GM21619 (cell line): ENCODE data around the gene ANXA3.
"Not testable (repeated sequence)": the region's sequence is repeated elsewhere in the genome, so short reads cannot be mapped to it uniquely, and the experiment has no call there.

Experiments used
- ATAC-seq: cut with Tn5 transposase; IDR thresholded peaks from one replicate; pipeline ENCODE4 v1.9.1; 2021; ENCODE audit not compliant: unreplicated experiment

ANXA3 gene

DNA sequence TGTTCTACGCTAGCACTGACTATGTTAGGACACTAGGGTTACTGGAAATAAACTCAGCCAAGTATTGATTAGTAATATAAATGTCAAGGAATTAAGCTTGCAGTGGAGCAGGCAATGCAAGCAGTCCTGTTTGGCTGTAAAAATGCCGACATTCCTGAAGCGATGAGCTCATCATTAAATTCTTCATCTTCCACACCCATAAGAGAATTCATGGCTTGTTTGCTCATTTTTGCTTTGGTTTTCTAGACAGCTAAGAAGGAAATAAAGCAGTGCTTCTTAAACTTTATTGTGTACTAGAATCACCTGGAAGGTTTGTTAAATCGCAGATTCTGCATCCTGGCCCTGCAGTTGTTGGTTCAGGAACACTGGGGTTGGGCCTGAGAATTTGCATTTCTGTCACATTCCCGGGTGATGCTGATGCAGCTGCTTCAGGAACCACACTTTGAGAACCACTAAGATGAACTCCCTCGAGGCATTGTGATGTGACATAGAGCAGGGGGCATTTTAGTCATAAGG is 17.8 kb downstream of the ANXA3 start:
- ATAC-seq = no peak

DNA sequence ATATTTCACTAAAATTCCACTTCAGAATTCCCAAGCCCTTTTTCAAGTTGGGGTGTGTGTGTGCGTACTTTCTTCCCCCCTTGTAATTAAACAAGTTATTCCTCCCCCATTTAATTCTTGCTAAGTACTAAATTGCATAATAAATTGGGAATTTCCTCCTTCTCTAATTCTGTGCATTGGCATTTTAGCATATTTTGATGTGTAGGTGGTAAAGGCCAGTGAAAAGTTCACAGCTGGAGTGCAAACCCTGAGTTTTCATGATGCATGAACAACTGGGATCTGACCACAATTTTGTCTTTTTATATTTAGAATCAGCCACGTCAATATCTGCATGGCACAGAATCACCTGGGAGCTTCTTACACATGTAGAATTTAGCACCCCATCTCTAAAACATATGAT is 18.5 kb downstream of the ANXA3 start:
- no peak for ATAC-seq

DNA sequence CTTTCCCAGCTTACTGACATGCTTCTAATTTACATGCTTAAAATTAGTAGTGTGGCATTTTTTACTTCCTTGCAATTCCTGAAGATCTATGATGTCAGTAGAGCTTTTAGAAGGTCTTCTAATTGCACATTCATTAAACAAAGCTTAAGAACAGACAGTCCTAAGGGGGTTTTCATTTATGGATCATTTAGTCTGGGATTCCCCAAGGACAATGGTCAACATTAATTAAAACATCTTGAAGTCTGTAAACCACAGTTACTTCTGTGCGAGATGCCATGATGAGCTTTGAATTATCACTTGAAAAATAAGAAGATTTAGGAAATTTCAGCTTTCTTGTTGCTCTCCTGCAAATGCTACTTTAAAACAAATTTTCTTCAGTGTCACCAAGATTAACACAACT is 20.2 kb downstream of the ANXA3 start:
- ATAC-seq = no peak

DNA sequence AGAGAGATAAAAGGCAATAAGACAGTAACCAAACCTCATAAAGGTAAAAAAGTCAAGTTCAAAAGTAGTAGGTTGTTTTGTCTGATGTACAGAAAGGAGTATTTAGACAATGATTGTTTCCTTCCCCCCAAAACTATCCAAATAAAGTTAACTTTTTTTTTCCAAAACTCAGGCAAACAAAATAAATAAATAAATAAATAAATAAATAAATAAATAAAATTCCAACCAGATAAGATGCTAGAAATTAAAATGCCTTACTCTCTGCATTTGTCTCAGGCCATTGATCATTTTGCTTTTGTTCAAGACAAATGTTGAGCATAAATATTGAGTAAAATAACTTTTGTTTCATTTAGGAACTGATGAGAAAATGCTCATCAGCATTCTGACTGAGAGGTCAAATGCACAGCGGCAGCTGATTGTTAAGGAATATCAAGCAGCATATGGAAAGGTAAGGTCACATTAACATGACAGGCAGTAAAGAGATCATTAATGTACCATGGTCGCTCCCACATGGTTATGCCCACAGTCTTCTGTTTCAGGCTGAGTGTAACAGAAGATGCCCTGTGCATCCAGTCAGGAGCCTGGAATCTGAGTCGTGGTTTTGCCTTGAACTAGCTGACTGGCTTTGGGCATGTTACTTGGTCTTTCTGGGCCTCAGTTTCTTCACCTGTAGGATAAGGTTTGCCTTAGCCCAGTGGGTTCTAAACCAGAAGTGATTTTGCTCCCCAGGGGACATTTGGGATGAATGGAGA is 27.3 kb downstream of the ANXA3 start:
- ATAC-seq = no peak

DNA sequence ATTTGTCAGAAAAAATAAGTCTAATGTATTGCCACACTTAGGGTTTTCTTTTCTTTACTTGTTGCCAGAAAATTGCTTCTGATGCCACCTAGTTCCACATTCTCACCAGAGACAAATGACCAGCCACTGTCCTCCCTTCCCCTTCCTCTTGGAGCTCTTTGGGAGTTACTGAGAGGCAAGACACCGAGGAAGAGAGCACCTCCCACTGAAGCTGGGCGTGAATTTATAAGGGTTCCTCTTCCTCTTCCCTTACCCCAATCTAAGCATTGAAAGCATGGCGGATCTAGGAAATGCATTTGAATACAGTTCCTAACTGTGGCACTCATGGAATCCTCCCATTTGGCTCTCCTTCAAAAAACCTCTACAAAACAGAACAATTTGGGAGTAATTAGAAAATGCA is 30.0 kb downstream of the ANXA3 start:
- no peak for ATAC-seq

DNA sequence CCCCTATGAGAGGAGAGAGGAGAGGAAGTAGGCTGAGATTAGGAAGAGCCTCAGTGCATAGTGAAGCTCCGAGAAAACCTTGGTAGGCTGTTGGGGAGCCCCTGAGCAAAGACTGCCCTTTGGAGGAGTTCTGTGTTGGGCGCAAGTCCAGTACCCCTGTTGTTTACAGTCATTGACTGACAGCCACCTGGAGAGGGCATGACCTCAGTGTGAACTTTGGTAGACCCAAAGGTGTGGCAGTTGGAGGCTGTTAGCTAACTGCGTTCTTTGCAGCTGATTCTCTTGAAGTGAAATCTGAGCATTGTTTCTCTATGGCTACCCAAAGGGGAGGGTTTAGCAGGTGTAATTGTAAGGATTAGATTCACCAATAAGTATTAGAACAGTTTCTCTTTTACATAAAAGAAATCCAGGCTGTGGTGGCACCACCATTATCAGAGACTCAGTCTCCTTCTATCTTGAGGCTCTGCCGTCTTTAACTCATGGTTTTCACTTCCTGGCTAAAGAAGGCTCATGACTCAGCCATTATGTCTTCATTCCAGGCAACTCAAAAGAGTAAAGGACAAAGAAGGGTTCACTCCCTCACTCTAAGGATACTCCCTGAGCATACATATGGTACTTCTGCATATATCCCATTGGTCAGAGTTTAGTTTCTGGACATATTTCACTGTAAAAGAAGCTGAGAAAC is 33.4 kb downstream of the ANXA3 start:
- no peak for ATAC-seq

DNA sequence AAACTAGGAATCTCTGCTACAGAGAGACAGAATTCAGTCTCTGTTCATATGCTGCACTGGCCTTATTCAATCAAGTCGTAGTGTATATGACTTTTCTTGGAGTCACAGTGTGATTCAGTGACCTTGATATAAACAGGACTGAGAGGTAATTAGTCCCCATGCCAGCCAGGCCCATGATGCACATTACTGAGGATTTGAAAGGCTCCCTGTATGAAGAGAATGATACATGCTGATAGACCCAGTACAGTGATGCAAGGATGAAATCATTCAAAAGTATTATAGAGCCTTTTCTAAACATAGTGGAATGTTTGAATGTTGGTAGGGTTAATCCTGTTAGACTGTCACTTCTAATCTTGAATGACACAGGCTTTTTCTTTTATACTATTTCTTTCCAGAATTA is 34.1 kb downstream of the ANXA3 start:
- ATAC-seq = no peak

DNA sequence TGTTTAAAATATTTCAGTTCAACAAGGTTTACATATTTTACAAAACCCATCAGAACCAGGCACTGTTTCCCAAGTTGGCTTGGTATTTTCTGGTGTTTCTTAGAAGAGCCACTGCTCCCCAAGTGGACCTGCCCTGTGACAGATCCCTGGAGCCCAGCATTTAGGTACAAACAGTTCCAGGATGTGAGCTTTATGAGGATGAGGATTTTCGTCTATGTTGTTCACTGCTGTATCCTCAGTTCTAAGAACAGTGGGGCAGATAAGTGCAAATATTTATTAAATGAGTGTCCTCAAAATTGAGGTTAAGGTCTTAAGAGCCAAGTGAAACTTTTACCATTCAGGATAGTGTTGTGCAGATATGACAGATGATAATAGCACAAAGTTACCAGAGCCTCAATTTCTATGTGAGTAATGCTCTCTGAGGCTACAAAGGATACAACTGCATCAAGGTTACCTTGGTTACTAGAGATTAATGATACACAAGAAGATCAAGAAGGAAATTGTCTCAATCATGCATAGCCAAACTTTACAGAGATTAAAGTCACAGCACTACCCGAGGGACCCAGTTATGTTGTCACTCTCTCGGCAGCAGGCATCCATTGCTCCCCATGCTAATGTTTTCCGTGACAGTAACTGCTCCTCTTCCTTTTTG is 37.5 kb downstream of the ANXA3 start:
- no peak for ATAC-seq

DNA sequence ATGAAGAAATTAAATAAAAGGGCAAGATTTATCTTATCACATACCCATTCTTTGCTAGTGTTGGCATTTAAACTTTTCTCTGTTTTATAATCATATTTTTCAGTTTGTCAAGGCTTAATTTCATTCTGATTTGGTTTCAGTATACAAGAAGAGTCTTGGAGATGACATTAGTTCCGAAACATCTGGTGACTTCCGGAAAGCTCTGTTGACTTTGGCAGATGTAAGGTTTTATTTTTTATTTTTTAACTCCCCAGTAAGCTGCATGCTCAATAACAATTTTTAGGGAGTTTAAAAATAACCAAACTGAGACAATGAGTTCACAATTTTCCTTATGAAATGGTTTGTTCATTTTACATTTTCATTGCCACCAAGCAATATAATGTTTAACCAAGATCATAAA is 39.8 kb downstream of the ANXA3 start:
- no peak for ATAC-seq

DNA sequence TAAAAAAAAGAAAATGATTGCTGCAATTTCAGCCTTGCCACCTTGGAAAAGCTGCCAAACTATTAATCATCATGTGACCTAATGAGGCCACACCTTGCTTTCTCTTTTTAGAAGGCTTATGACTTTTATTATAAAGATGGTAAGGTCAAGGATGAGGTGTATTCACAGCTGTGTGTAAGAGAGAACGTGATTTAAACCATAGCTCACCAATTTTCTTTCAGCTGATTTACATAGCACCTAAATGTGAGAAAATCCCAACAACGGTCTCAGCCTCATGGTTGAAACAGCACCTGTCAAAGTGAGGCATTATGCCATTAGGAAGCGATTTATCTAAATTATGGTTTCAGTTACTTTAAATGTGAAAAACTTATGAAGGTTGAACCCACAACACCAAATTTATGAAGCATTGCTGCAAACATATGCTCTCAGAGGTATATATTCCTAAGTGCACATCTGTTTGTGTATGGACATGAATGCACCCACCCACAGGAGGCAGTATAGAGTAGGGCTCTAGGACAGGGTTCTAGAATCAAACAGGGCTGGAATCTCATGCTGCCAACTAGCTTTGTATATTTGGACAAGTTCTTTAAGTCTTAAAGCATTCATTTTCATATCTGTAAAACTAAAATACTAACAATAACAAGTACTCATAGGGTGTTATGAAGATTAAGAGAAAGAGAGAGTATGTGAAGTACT is 40.7 kb downstream of the ANXA3 start:
- no peak for ATAC-seq

DNA sequence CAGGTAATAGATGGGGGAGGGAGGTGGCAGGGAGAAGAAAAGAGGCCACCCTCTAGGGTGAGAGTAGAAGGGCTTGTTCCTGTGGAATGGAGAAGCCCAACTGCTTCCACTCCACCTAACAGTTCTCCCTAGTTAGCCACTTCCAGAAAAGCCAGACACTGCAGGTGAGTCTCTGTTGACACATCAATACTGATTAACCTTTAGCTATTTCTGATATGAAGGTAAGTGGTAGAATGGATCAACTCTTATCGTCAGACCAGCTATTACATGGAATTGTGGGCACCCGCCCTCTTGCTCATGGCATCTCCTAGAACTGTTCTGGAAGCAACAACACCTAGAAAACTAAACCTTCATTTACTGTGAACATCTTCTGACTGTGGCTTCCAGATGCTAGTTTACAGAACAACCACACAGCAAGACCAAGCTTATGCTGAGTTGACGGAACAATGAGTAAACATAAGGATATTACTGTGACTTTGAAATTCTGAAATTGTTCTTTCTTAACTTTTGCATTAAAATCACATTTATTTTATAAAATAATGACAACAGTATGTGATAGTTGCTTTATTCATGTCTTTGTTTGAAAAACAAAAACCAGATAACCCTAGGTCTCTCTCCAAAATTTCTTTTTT is 44.7 kb downstream of the ANXA3 start:
- ATAC-seq = no peak

DNA sequence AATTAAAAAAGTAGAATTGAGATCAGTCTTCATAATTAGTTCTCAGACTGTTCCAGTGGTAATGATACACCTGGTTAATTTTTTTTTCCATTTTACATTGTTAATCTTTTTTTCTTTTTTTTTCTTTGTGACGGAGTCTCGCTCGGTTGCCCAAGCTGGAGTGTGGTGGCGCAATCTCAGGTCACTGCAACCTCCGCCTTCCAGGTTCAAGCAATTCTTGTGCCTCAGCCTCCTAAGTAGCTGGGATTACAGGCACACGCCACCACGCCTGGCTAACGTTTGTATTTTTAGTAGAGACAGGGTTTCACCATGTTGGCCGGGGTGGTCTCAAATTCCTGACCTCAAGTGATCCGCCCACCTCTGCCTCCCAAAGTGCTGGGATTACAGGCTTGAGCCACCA is 46.9 kb downstream of the ANXA3 start:
- not testable (repeated sequence) for ATAC-seq

DNA sequence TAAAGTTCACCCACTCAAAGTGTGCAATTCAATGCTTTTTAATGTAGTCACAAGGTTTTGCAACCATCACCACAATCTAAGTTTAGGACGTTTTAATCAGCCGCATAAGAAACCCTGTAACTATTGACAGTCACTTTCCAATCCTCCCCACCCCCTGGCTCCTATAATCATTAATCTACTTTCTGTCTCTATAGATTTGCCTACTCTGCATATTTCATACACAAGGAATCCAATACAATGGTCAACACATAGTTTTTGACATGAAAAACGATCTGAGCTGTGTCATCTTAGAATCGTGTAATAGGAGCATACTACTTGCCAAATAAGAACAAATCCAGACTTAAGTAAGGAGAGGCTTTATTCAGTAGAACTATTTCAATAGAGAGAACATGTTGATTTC is 47.6 kb downstream of the ANXA3 start:
- ATAC-seq = no peak

DNA sequence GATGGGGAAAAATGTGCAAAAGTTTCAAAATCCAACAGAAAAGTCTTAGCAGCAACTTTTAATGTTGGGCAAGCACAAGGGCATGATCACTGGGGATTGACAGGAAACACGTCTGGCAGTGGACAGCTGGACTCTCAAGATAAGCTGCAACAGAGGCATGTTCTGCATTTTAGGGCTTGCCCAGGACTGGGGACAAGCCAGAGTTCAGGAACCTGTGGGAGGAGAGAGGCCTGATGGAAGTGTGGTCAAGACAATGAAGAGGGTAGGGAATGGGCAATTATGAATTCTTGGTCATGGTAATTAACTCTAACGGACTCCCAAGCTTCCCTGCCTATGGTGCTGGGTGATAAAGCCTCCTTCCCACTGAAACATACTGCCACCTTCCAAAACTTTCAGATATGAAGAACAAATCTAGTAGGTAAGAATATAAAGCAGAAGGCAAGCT is 48.4 kb downstream of the ANXA3 start:
- no peak for ATAC-seq

DNA sequence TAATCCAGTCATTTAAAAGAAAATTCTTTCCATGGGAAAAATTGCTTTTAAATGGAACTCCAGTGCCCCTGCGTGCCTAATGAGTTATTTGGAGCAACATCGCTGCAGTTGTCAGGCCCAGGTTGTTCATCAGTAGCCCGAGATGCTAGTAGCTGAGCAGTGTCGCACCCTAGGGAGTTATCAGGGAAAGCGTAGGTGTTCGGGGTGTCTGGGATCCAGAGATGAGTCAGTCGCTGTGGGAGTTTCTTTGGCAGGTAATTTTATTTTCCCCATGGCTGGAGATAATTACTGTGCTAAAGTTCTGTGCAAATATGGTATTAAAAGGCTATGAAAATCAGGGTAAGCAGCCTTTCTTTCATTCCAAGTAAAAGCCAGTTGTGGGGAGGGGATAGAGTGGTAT is 49.4 kb downstream of the ANXA3 start:
- peak; percentile 81 for ATAC-seq

DNA sequence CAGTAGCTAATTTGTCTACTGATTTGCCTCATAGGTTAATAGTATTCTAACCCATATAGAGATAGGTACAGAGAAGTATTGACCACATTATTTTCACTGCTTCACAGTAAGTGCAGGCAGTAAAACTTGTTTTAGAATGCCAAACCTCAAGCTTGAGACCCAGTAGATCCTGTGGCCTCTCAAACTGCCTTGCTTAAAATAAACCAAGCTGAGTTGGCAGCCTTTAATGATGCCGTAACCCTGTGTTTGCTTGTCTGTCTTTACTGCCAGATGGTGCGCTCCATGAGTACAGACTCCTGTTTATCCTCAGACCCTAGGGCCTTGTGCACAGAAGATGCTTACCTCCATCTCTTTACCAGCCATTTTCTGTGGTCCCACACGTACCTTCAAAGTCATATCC is 50.8 kb downstream of the ANXA3 start:
- no peak for ATAC-seq

DNA sequence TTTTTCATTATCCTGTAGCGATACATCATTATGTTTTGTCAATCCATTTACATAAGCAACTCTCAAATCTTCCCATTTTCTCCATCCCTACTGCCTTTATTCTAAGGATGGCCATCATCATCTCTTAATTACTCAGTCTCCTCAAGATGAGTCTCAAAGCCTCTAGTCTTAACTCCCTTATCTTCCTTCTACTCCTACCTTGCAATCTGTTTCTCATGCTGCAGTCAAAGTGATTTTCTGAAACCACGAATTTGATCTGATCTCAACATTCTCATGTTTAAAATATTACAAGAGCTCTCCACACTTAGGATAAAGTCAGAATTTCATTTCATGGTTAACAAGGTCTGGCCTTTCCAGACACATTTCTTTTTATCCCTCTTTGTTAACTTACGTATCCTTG is 51.8 kb downstream of the ANXA3 start:
- ATAC-seq = no peak

DNA sequence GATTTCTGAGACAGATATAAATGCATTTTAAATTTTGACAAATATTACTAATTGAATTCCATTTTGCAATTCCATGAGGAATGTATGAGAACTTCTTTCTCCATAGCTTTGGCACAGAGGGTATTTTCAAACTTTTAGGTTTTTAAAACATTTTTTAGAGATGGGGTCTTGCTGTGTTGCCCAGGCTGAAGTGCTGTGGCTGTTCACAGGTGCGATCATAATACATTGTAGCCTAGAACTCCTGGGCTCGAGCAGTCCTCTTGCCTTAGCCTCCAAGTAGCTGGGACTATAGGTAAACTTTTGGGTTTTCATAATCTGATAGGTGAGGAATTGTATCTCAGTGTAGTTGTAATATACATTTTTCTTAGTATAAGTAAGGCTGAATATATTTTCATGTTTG is 53.4 kb downstream of the ANXA3 start:
- no peak for ATAC-seq

DNA sequence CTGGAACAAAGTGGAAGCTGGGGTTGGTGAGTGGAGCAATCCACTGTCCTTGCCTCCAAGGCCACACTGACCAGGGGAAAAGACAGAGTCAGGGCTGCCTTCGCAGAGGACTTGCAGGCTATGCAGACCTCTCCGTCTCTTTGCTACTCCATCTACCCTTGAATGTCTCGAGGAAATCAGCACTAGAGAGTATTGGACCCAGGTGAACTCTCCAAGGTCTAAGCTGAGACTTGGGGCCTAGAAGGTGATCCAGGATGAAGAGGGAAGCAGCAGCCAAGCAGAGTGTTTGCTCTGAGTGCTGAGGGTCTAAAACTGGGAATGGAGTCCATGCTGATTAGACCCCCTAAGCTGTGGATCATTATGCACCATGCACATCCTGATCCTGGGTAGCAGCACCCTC is 54.5 kb downstream of the ANXA3 start:
- ATAC-seq = no peak

DNA sequence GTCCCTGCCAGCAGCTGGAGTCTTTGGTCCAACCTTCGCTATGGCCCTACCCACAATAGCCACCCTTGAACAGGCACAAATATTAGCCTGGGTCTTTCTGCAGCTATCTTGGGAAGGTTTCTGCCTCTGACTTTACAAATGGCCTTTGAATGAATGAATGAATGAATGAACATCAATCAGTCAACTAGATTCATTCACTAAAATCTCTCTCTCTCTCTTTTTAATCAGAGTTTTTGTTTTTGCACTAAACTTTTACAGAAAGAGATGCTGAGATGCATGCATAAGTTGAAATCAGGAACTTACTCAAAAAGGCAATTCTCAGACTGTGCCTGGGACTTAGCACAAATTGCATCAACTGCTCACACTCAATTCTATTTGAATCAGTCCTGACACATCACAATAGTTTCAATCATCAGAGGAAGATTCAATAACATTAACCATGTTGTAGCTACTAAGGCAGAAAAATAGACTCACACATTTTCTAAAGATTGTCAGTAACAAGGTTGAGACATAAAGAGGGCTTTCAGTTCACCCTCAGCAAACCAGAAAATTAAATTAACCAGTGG is 55.0 kb downstream of the ANXA3 start:
- ATAC-seq = no peak

DNA sequence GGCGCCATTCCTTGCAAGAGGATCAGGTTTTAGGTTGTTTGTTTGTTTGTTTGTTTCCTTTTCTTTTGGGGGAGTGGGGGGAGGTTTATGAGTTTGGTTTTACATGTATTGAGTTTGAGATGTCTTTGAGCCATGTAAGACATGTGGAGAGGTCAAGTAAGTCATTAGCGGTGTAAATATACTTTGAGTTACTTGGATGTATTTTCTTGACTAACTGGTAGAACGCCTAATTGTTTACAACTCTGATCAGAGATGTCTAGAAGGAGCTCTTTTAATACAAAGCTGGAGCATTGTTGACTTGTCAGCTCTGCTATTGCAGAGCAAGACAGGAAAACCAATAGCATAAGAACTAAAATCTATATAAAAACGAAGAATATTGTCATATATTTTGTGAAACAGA is 57.1 kb downstream of the ANXA3 start:
- no peak for ATAC-seq
